ENCODE results near the gene WDR82. TPM values are rescaled to one million over a fixed set of nuclear protein-coding genes. Genes with fewer than 3 reads are reported as not detected.

WDR82 gene
- total and polyA plus RNA-seq, 10 of the 15 experiments (the other 5 are each of a cell fraction or from before 2014, with no cell fraction given): 10.1 to 82.4 (median 48.7) TPM

GRCh38 chr3:52223449-52224408 is 54.7 kb downstream of the WDR82 start (continued):
- no peak for TF ChIP-seq ZNF217 (IDR thresholded peaks at IDR 0.05)
- TF ChIP-seq RBBP5 (conservative IDR thresholded peaks at IDR 0.05): no peak
- TF ChIP-seq STAT1 (conservative IDR thresholded peaks at IDR 0.05): no peak
- TF ChIP-seq RAD51 (IDR thresholded peaks at IDR 0.05): no peak
- no peak for TF ChIP-seq PAX8 (IDR thresholded peaks at IDR 0.05)
- no peak for TF ChIP-seq MEF2B (IDR thresholded peaks at IDR 0.05; ENCODE audit: partially characterized antibody, poor library complexity, severe bottlenecking)
- no peak for TF ChIP-seq CREB1 (IDR thresholded peaks at IDR 0.05; ENCODE audit: low read depth)
- TF ChIP-seq, protein P1, sequence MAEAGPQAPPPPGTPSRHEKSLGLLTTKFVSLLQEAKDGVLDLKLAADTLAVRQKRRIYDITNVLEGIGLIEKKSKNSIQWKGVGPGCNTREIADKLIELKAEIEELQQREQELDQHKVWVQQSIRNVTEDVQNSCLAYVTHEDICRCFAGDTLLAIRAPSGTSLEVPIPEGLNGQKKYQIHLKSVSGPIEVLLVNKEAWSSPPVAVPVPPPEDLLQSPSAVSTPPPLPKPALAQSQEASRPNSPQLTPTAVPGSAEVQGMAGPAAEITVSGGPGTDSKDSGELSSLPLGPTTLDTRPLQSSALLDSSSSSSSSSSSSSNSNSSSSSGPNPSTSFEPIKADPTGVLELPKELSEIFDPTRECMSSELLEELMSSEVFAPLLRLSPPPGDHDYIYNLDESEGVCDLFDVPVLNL (IDR thresholded peaks at IDR 0.05; ENCODE audit: low read depth, low read length): no peak
- no peak for TF ChIP-seq GABPA (IDR thresholded peaks at IDR 0.05; ENCODE audit: low read depth)
